ENCODE data around the gene PRKG1. TPM values are rescaled to one million over a fixed set of nuclear protein-coding genes. Genes with fewer than 3 reads are reported as not detected.
"Not testable (repeated sequence)": the region's sequence is repeated elsewhere in the genome, so short reads cannot be mapped to it uniquely, and the experiment has no call there.

PRKG1 gene
- total RNA-seq, 1 donor: 19.5 TPM

DNA sequence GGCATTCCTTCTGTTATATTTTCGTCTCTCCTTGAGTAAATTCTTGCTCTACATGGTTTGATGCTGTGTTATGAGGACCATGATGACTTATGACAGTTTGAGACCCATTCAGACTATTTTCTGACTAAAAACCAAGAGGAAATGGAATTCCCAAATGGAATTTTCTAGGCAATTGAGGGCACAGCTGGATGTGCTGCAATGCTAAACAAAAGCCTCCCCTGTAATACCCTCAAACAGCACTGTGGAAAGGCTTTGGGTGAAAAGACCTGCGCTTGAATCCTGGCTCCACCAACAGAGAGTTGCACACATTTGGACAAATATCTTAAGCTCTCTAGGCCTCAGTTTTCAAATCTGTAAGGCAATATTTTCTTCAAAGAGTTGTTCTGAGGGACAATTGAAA is 129.1 kb downstream of the PRKG1 start:
- H3K4me1 ChIP-seq (ENCODE audit: insufficient read depth, low read length): no peaks in the 10 kb centered on the region
- no peaks in the 10 kb centered on the region for H3K9me3 ChIP-seq (ENCODE audit: low read depth, low read length)
- TF ChIP-seq, protein P1, sequence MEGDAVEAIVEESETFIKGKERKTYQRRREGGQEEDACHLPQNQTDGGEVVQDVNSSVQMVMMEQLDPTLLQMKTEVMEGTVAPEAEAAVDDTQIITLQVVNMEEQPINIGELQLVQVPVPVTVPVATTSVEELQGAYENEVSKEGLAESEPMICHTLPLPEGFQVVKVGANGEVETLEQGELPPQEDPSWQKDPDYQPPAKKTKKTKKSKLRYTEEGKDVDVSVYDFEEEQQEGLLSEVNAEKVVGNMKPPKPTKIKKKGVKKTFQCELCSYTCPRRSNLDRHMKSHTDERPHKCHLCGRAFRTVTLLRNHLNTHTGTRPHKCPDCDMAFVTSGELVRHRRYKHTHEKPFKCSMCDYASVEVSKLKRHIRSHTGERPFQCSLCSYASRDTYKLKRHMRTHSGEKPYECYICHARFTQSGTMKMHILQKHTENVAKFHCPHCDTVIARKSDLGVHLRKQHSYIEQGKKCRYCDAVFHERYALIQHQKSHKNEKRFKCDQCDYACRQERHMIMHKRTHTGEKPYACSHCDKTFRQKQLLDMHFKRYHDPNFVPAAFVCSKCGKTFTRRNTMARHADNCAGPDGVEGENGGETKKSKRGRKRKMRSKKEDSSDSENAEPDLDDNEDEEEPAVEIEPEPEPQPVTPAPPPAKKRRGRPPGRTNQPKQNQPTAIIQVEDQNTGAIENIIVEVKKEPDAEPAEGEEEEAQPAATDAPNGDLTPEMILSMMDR (IDR thresholded peaks at IDR 0.05; ENCODE audit: extremely low read depth, low read depth, low read length): no peak

DNA sequence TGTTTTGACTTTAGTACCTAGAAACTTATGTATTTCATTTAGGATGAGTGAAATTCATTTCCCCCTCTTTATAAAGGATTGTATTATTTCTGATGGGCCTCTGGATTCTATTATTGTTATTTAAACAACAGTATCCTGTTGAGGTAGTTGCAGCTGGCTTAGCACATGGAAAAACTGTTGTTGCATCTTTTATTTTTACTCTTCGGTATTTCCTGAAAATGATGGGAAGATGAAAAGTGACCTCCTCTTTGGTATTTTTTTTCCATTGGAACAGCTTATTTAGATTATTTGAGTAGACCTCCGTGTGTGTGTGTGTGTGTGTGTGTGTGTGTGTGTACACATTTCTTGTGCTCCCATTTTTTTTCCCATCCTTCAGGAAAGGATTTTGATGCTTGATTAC is 129.8 kb downstream of the PRKG1 start:
- no peaks in the 10 kb centered on the region for H3K9me3 ChIP-seq (ENCODE audit: low read depth, low read length)
- no peak overlapping the region for H2AFZ ChIP-seq (ENCODE audit: low read length)
- no peak overlapping the region for H3K27ac ChIP-seq (ENCODE audit: low read depth, low read length)
- TF ChIP-seq, protein P1 (IDR thresholded peaks at IDR 0.05; ENCODE audit: extremely low read depth, low read depth, low read length): no peak
- no peak overlapping the region for H3K4me2 ChIP-seq (ENCODE audit: insufficient read depth, low read length)
- H3K4me3 ChIP-seq (ENCODE audit: insufficient read depth, low read length): no peak overlapping the region
- no peaks in the 10 kb centered on the region for H3K79me2 ChIP-seq (ENCODE audit: insufficient read depth, low read length)
- H3K27me3 ChIP-seq (ENCODE audit: insufficient read depth, low read length): no peaks in the 10 kb centered on the region
- H3K4me1 ChIP-seq (ENCODE audit: insufficient read depth, low read length): no peaks in the 10 kb centered on the region
- DNase-seq (ENCODE audit: insufficient read length, low spot score, missing footprints): no peak
- H4K20me1 ChIP-seq (ENCODE audit: insufficient read depth, low read length): no peaks in the 10 kb centered on the region
- H3K36me3 ChIP-seq (ENCODE audit: insufficient read depth, low read length): no peaks in the 10 kb centered on the region

More for the DNA sequence above, 129.1 kb downstream of the PRKG1 start:
- Histone ChIP-seq H3K79me2 (ENCODE audit: insufficient read depth, low read length) (no peaks in the 10 kb centered on the region), H3K4me3 (ENCODE audit: insufficient read depth, low read length) (no peak overlapping the region), H3K4me2 (ENCODE audit: insufficient read depth, low read length) (no peak overlapping the region), H4K20me1 (ENCODE audit: insufficient read depth, low read length) (no peaks in the 10 kb centered on the region), H3K27me3 (ENCODE audit: insufficient read depth, low read length) (no peaks in the 10 kb centered on the region), H3K36me3 (ENCODE audit: insufficient read depth, low read length) (no peaks in the 10 kb centered on the region), H2AFZ (ENCODE audit: low read length) (no peak overlapping the region), H3K27ac (ENCODE audit: low read depth, low read length) (no peak overlapping the region)
- DNase-seq (ENCODE audit: insufficient read length, low spot score, missing footprints): no peak

DNA sequence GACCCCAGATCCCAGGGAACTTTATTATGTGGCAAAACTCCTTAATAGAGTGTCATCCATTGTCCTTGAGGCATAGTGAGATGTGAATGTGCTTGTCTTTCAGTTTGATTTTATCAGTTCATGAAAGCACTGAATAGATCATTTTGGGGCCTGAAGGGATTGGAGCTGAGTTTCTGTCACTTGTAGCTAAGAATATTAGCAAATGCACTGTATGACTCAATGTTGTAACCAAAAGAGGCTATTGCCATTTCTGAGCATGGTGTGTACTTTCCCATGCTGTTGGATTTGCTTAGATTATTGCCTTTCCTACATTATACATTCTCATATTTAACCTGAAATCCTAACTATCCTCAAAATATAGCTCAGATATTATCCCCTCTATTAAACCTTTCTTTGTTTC is 130.4 kb downstream of the PRKG1 start:
- Histone ChIP-seq H2AFZ (ENCODE audit: low read length) (no peak overlapping the region), H3K4me2 (ENCODE audit: insufficient read depth, low read length) (no peak overlapping the region), H3K4me1 (ENCODE audit: insufficient read depth, low read length) (no peaks in the 10 kb centered on the region), H4K20me1 (ENCODE audit: insufficient read depth, low read length) (no peaks in the 10 kb centered on the region), H3K9me3 (ENCODE audit: low read depth, low read length) (no peaks in the 10 kb centered on the region), H3K27me3 (ENCODE audit: insufficient read depth, low read length) (no peaks in the 10 kb centered on the region), H3K79me2 (ENCODE audit: insufficient read depth, low read length) (no peaks in the 10 kb centered on the region), H3K4me3 (ENCODE audit: insufficient read depth, low read length) (no peak overlapping the region), H3K36me3 (ENCODE audit: insufficient read depth, low read length) (no peaks in the 10 kb centered on the region), H3K27ac (ENCODE audit: low read depth, low read length) (no peak overlapping the region)
- no peak for DNase-seq (ENCODE audit: insufficient read length, low spot score, missing footprints)
- TF ChIP-seq, protein P1 (IDR thresholded peaks at IDR 0.05; ENCODE audit: extremely low read depth, low read depth, low read length): no peak

DNA sequence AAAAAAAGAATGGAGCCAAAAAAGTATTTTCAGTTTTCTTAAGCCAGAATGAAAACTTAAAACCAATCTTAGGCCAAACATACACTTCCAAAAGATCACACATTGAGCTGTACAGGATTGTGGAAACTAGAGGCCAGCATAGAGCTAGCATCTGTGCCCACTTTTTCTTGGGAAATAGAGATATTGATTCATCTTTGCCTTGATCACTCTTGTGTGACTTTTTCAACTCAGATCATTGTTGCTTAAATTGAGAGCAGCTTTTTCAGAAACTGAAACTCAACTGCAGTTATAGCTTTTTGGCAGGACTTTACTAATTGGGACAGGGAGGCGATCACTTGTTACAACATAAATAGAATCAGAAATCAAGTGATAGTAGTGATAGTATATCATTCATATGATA is 132.2 kb downstream of the PRKG1 start:
- TF ChIP-seq, protein P1 (IDR thresholded peaks at IDR 0.05; ENCODE audit: extremely low read depth, low read depth, low read length): no peak
- Histone ChIP-seq H3K27ac (ENCODE audit: low read depth, low read length) (no peak overlapping the region), H3K4me1 (ENCODE audit: insufficient read depth, low read length) (no peaks in the 10 kb centered on the region), H3K36me3 (ENCODE audit: insufficient read depth, low read length) (no peaks in the 10 kb centered on the region), H3K27me3 (ENCODE audit: insufficient read depth, low read length) (no peaks in the 10 kb centered on the region), H3K4me2 (ENCODE audit: insufficient read depth, low read length) (no peak overlapping the region), H3K9me3 (ENCODE audit: low read depth, low read length) (no peaks in the 10 kb centered on the region), H4K20me1 (ENCODE audit: insufficient read depth, low read length) (no peaks in the 10 kb centered on the region), H3K4me3 (ENCODE audit: insufficient read depth, low read length) (no peak overlapping the region), H2AFZ (ENCODE audit: low read length) (no peak overlapping the region), H3K79me2 (ENCODE audit: insufficient read depth, low read length) (no peaks in the 10 kb centered on the region)
- DNase-seq (ENCODE audit: insufficient read length, low spot score, missing footprints): no peak

DNA sequence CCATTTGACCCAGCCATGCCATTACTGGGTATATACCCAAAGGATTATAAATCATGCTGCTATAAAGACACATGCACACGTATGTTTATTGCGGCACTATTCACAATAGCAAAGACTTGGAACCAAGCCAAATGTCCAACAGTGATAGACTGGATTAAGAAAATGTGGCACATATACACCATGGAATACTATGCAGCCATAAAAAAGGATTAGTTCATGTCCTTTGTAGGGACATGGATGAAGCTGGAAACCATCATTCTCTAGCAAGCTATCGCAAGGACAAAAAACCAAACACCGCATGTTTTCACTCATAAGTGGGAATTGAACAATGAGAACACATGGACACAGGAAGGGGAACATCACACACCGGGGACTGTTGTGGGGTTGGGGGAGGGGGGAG is 138.7 kb downstream of the PRKG1 start:
- DNase-seq (ENCODE audit: insufficient read length, low spot score, missing footprints); H3K4me2 ChIP-seq (ENCODE audit: insufficient read depth, low read length); H4K20me1 ChIP-seq (ENCODE audit: insufficient read depth, low read length); H3K79me2 ChIP-seq (ENCODE audit: insufficient read depth, low read length); H3K4me1 ChIP-seq (ENCODE audit: insufficient read depth, low read length); H3K4me3 ChIP-seq (ENCODE audit: insufficient read depth, low read length); H2AFZ ChIP-seq (ENCODE audit: low read length); H3K36me3 ChIP-seq (ENCODE audit: insufficient read depth, low read length); H3K9me3 ChIP-seq (ENCODE audit: low read depth, low read length); H3K27me3 ChIP-seq (ENCODE audit: insufficient read depth, low read length); H3K27ac ChIP-seq (ENCODE audit: low read depth, low read length): not testable (repeated sequence)
